Parathyroid adenoma (tissue), 2 donors: ENCODE results near the gene LRP1B.

Experiments used
- H2AFZ ChIP-seq: fragments of 300-600 bp; sonication (generic); one replicate; pipeline ENCODE4 v1.7.0; 2017; ENCODE audit warnings: antibody characterized with exemption, mild to moderate bottlenecking
- H3K27ac ChIP-seq: fragments of 300-600 bp; sonication (generic); one replicate; pipeline ENCODE4 v1.7.0; 2017
- H3K27me3 ChIP-seq: fragments of 300-600 bp; sonication (generic); one replicate; pipeline ENCODE4 v1.7.0; 2017; ENCODE audit warnings: low read length; ENCODE audit not compliant: control insufficient read depth, insufficient read depth
- H3K36me3 ChIP-seq: fragments of 300-600 bp; sonication (generic); one replicate; pipeline ENCODE4 v1.7.0; 2017; ENCODE audit warnings: low read length; ENCODE audit not compliant: control insufficient read depth, insufficient read depth
- H3K4me1 ChIP-seq: fragments of 300-600 bp; sonication (generic); one replicate; pipeline ENCODE4 v1.7.0; 2017; ENCODE audit warnings: control low read depth
- H3K4me2 ChIP-seq: fragments of 300-600 bp; sonication (generic); one replicate; pipeline ENCODE4 v1.7.0; 2017; ENCODE audit warnings: low read length
- H3K4me3 ChIP-seq: fragments of 300-600 bp; sonication (generic); one replicate; pipeline ENCODE4 v1.7.0; 2017; ENCODE audit warnings: low read depth, low read length
- H3K79me2 ChIP-seq: fragments of 300-600 bp; sonication (generic); one replicate; pipeline ENCODE4 v1.7.0; 2017; ENCODE audit warnings: control low read depth
- H3K9ac ChIP-seq: fragments of 300-600 bp; sonication (generic); one replicate; pipeline ENCODE4 v1.7.0; 2017; ENCODE audit warnings: mild to moderate bottlenecking
- H3K9me3 ChIP-seq: fragments of 300-600 bp; sonication (generic); one replicate; pipeline ENCODE4 v1.7.0; 2017; ENCODE audit warnings: low read length; ENCODE audit not compliant: control insufficient read depth
- CTCF ChIP-seq: fragments of 300-600 bp; sonication (generic); IDR thresholded peaks from one replicate; pipeline ENCODE4 v1.7.0; 2017; ENCODE audit warnings: antibody characterized with exemption, mild to moderate bottlenecking
- donor health status: primary hyperparathyroidism.

Gene LRP1B

DNA sequence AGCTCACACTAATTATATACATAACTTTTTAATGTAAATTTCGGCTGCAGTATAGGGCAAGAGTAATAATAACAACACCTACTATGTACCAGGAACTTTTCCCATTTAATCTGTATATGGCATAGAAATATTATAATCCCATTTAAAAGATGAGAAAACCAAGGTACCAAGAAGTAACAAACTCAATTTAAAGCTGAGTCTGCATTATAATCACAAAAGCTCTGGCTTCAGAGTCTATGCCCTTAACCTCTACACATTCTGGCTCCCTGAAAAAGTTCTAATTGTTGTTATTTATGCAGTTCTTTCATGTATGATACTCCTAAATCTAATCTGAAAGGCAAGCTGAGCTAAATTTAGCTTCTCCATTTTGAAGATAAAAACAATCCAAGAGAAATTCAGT, 1675.5 kb downstream of the LRP1B start:
- Histone ChIP-seq H3K36me3 (no peaks in the 10 kb centered on the region), H3K9me3 (no peaks in the 10 kb centered on the region), H3K4me1 (no peaks in the 10 kb centered on the region), H3K4me2 (no peak overlapping the region), H3K79me2 (no peaks in the 10 kb centered on the region), H3K9ac (no peak overlapping the region), H3K4me3 (no peak overlapping the region), H3K27me3 (no peaks in the 10 kb centered on the region), H3K27ac (no peak overlapping the region), H2AFZ (no peak overlapping the region)
- TF ChIP-seq CTCF: no peak

DNA sequence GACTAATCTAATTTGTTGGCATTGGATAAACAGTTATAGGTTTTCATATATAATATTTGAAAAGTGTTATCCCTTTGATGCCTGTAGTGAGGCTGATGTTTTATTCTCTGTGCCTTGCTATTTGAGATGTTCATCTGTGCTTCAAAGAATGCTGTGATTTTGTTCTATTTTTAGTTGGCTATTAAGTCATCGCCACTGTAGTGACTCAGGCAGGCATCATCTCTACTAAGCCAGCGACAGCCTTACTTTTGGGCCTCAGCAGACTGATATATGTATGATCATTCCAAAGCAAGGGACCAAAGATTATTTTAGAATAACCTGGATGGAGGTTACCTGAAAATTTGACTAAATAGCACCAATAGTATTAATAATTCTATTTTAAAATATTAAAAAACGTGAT, 1676.1 kb downstream of the LRP1B start:
- no peak overlapping the region for H3K9ac ChIP-seq
- H3K27ac ChIP-seq: no peak overlapping the region

DNA sequence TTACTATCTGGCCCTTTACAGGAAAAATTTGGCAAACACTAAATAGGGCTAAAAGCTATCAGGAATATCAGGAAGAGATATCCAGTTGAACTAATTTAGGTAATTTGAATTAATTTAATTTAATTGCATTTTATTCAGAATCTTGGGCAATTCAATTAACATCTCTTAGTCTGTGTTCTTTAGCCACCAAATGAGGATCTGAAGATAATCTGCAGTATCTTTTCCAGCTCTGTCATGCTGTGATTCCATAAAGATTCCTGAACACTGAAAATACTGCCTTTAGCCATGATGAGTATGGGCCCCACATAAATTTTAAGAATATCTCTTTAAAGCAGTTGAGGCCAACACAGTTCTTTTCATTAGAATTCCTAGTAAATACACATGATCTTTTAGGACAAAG, 1679.5 kb downstream of the LRP1B start:
- Histone ChIP-seq H3K4me3 (no peak overlapping the region), H3K27ac (no peak overlapping the region), H3K36me3 (no peaks in the 10 kb centered on the region), H3K9ac (no peak overlapping the region), H2AFZ (no peak overlapping the region), H3K4me1 (no peaks in the 10 kb centered on the region), H3K4me2 (no peak overlapping the region), H3K27me3 (no peaks in the 10 kb centered on the region), H3K79me2 (no peaks in the 10 kb centered on the region), H3K9me3 (no peaks in the 10 kb centered on the region)
- no peak for TF ChIP-seq CTCF

More for the DNA sequence above, 1676.1 kb downstream of the LRP1B start:
- no peak for TF ChIP-seq CTCF
- no peaks in the 10 kb centered on the region for H3K36me3 ChIP-seq
- no peak overlapping the region for H3K4me3 ChIP-seq
- H3K27me3 ChIP-seq: no peaks in the 10 kb centered on the region
- no peaks in the 10 kb centered on the region for H3K9me3 ChIP-seq
- H3K79me2 ChIP-seq: no peaks in the 10 kb centered on the region
- H3K4me2 ChIP-seq: no peak overlapping the region
- H3K4me1 ChIP-seq: no peaks in the 10 kb centered on the region
- H2AFZ ChIP-seq: no peak overlapping the region

GRCh38 chr2:140442319-140442718, 1688.5 kb downstream of the LRP1B start:
- H2AFZ ChIP-seq: no peak overlapping the region
- no peaks in the 10 kb centered on the region for H3K79me2 ChIP-seq
- no peak overlapping the region for H3K9ac ChIP-seq
- H3K27ac ChIP-seq: no peak overlapping the region
- no peaks in the 10 kb centered on the region for H3K27me3 ChIP-seq
- TF ChIP-seq CTCF: no peak
- no peak overlapping the region for H3K4me2 ChIP-seq
- no peaks in the 10 kb centered on the region for H3K4me1 ChIP-seq
- H3K9me3 ChIP-seq: no peaks in the 10 kb centered on the region
- H3K36me3 ChIP-seq: no peaks in the 10 kb centered on the region
- no peak overlapping the region for H3K4me3 ChIP-seq

GRCh38 chr2:140440815-140441214, 1690.0 kb downstream of the LRP1B start:
- Histone ChIP-seq H3K27ac (no peak overlapping the region), H3K79me2 (no peaks in the 10 kb centered on the region), H2AFZ (no peak overlapping the region), H3K4me1 (no peaks in the 10 kb centered on the region), H3K4me3 (no peak overlapping the region), H3K9ac (no peak overlapping the region), H3K4me2 (no peak overlapping the region), H3K9me3 (no peaks in the 10 kb centered on the region), H3K36me3 (no peaks in the 10 kb centered on the region), H3K27me3 (no peaks in the 10 kb centered on the region)
- TF ChIP-seq CTCF: no peak
